Activated CD8-positive, alpha-beta memory T cell treated with anti-CD3 and anti-CD28 coated beads for 24 hours (primary cell): ENCODE results near the gene DLGAP1.

ENCODE experiments used
- DNase-seq: peaks from one replicate; pipeline ENCODE4 v3.0.0-alpha.2; 2020

Gene DLGAP1

GRCh38 chr18:3857544-3857943 lies 597.6 kb downstream of the DLGAP1 start:
- DNase-seq, result no peak

GRCh38 chr18:3855966-3856365 lies 599.1 kb downstream of the DLGAP1 start:
- no peak for DNase-seq

- DNase-seq, result no peak
Measured at GRCh38 chr18:3852321-3852720, 602.8 kb downstream of the DLGAP1 start.

GRCh38 chr18:3851159-3851558 lies 603.9 kb downstream of the DLGAP1 start:
- no peak for DNase-seq

- no peak for DNase-seq
Measured at GRCh38 chr18:3848316-3848715, 606.8 kb downstream of the DLGAP1 start.

GRCh38 chr18:3845161-3845560 lies 609.9 kb downstream of the DLGAP1 start:
- DNase-seq, result no peak

- no peak for DNase-seq
Measured at GRCh38 chr18:3842844-3843243, 612.3 kb downstream of the DLGAP1 start.

- no peak for DNase-seq
Measured at GRCh38 chr18:3840766-3841165, 614.3 kb downstream of the DLGAP1 start.

- no peak for DNase-seq
Measured at GRCh38 chr18:3839581-3839981, 615.5 kb downstream of the DLGAP1 start.

GRCh38 chr18:3836483-3837335 lies 618.4 kb downstream of the DLGAP1 start:
- DNase-seq, result no peak

- no peak for DNase-seq
Measured at GRCh38 chr18:3832025-3832638, 623.0 kb downstream of the DLGAP1 start.

- no peak for DNase-seq
Measured at GRCh38 chr18:3830604-3831003, 624.5 kb downstream of the DLGAP1 start.

GRCh38 chr18:3827236-3827845 lies 627.8 kb downstream of the DLGAP1 start:
- DNase-seq, result no peak

- no peak for DNase-seq
Measured at GRCh38 chr18:3826021-3826420, 629.1 kb downstream of the DLGAP1 start.

GRCh38 chr18:3824101-3824500 lies 631.0 kb downstream of the DLGAP1 start:
- no peak for DNase-seq

- no peak for DNase-seq
Measured at GRCh38 chr18:3823073-3823472, 632.0 kb downstream of the DLGAP1 start.

GRCh38 chr18:3821524-3821923 lies 633.6 kb downstream of the DLGAP1 start:
- no peak for DNase-seq

GRCh38 chr18:3819961-3820360 lies 635.1 kb downstream of the DLGAP1 start:
- no peak for DNase-seq

- no peak for DNase-seq
Measured at GRCh38 chr18:3816610-3817363, 638.3 kb downstream of the DLGAP1 start.

- DNase-seq, result no peak
Measured at GRCh38 chr18:3815991-3816390, 639.1 kb downstream of the DLGAP1 start.

- DNase-seq, result no peak
Measured at GRCh38 chr18:3814816-3815215, 640.3 kb downstream of the DLGAP1 start.

GRCh38 chr18:3810296-3810695 lies 644.8 kb downstream of the DLGAP1 start:
- no peak for DNase-seq
